Measurements from ENCODE around the gene HERC2. TPM values are rescaled to one million over a fixed set of nuclear protein-coding genes. Genes with fewer than 3 reads are reported as not detected.

The HERC2 gene
- total RNA-seq, 2 donors from 2014 or later, result 65.1 to 69.8 TPM

- Histone ChIP-seq H3K27me3 (replicated peaks; ENCODE audit: insufficient read depth) (no peaks in the 10 kb centered on the region), H3K27ac (no peak overlapping the region), H3K4me1 (replicated peaks) (no peaks in the 10 kb centered on the region), H3K36me3 (peaks cover 0 to 2% of the 10 kb centered on the region in 2 donors), H3K4me3 (no peak overlapping the region), H3K9me3 (no peaks in the 10 kb centered on the region)
- WGBS, result over 99% methylated on average over 7 of the region's 7 CpGs
- no peak for DNase-seq (ENCODE audit: low spot score)
- intact Hi-C loops (cut with DNase I), result no loop called here
- no peak for TF ChIP-seq POLR2A (IDR thresholded peaks at IDR 0.05)
- no peak for TF ChIP-seq CTCF (IDR thresholded peaks at IDR 0.05)
- TF ChIP-seq POLR2AphosphoS5 (IDR thresholded peaks at IDR 0.05), result no peak
Measured at GRCh38 chr15:28281876-28282275, 40.1 kb downstream of the HERC2 start.

GRCh38 chr15:28274635-28275034 is 47.3 kb downstream of the HERC2 start:
- Histone ChIP-seq H3K9me3 (no peaks in the 10 kb centered on the region), H3K27ac (no peak overlapping the region), H3K4me3 (no peak overlapping the region), H3K36me3 (peaks cover 0 to 6% of the 10 kb centered on the region in 2 donors), H3K4me1 (replicated peaks) (no peaks in the 10 kb centered on the region), H3K27me3 (replicated peaks; ENCODE audit: insufficient read depth) (no peaks in the 10 kb centered on the region)
- TF ChIP-seq POLR2AphosphoS5 (IDR thresholded peaks at IDR 0.05), result no peak
- TF ChIP-seq CTCF (IDR thresholded peaks at IDR 0.05), result no peak
- TF ChIP-seq POLR2A (IDR thresholded peaks at IDR 0.05), result no peak
- intact Hi-C loops (cut with DNase I), result no loop called here
- WGBS, result 96% methylated on average over 16 of the region's 16 CpGs
- DNase-seq (ENCODE audit: low spot score), result no peak

- Histone ChIP-seq H3K9me3 (no peaks in the 10 kb centered on the region), H3K27ac (no peak overlapping the region), H3K4me3 (no peak overlapping the region), H3K4me1 (replicated peaks) (no peaks in the 10 kb centered on the region), H3K27me3 (replicated peaks; ENCODE audit: insufficient read depth) (no peaks in the 10 kb centered on the region), H3K36me3 (peaks cover 0 to 6% of the 10 kb centered on the region in 2 donors)
- DNase-seq (ENCODE audit: low spot score), result no peak
- no peak for TF ChIP-seq POLR2AphosphoS5 (IDR thresholded peaks at IDR 0.05)
- TF ChIP-seq POLR2A (IDR thresholded peaks at IDR 0.05), result no peak
- TF ChIP-seq CTCF (IDR thresholded peaks at IDR 0.05), result no peak
- 88% methylated on average over 27 of the region's 27 CpGs for WGBS
- intact Hi-C loops (cut with DNase I), result no loop called here
Measured at GRCh38 chr15:28273873-28274610, 47.9 kb downstream of the HERC2 start.

GRCh38 chr15:28273468-28273867 is 48.5 kb downstream of the HERC2 start:
- Histone ChIP-seq H3K36me3 (peaks cover 0 to 4% of the 10 kb centered on the region in 2 donors), H3K9me3 (no peaks in the 10 kb centered on the region), H3K4me3 (no peak overlapping the region), H3K27ac (no peak overlapping the region), H3K4me1 (replicated peaks) (no peaks in the 10 kb centered on the region), H3K27me3 (replicated peaks; ENCODE audit: insufficient read depth) (no peaks in the 10 kb centered on the region)
- intact Hi-C loops (cut with DNase I), result no loop called here
- TF ChIP-seq POLR2A (IDR thresholded peaks at IDR 0.05), result no peak
- TF ChIP-seq POLR2AphosphoS5 (IDR thresholded peaks at IDR 0.05), result no peak
- 53% methylated on average over 5 of the region's 5 CpGs for WGBS
- no peak for DNase-seq (ENCODE audit: low spot score)

GRCh38 chr15:28272587-28272986 is 49.4 kb downstream of the HERC2 start:
- WGBS, result 96% methylated on average over 8 of the region's 8 CpGs
- no peak overlapping the region for H3K27ac ChIP-seq
- intact Hi-C loops (cut with DNase I), result no loop called here
- no peaks in the 10 kb centered on the region for H3K27me3 ChIP-seq (replicated peaks; ENCODE audit: insufficient read depth)
- no peak overlapping the region for H3K4me3 ChIP-seq
- H3K9me3 ChIP-seq, result no peaks in the 10 kb centered on the region
- no peak for TF ChIP-seq POLR2A (IDR thresholded peaks at IDR 0.05)
- no peak for TF ChIP-seq POLR2AphosphoS5 (IDR thresholded peaks at IDR 0.05)
- TF ChIP-seq CTCF (IDR thresholded peaks at IDR 0.05), result no peak
- H3K36me3 ChIP-seq, result peaks cover 5 to 6% of the 10 kb centered on the region in 2 donors
- DNase-seq (ENCODE audit: low spot score), result no peak
- no peaks in the 10 kb centered on the region for H3K4me1 ChIP-seq (replicated peaks)
